ENCODE results near the gene KSR1. TPM values are rescaled to one million over a fixed set of nuclear protein-coding genes. Genes with fewer than 3 reads are reported as not detected.

The KSR1 gene
- total and polyA plus RNA-seq, 9 of the 15 experiments (the other 6 are each of a cell fraction or from before 2014, with no cell fraction given), result 1.4 to 51.7 (median 18.4) TPM

DNA sequence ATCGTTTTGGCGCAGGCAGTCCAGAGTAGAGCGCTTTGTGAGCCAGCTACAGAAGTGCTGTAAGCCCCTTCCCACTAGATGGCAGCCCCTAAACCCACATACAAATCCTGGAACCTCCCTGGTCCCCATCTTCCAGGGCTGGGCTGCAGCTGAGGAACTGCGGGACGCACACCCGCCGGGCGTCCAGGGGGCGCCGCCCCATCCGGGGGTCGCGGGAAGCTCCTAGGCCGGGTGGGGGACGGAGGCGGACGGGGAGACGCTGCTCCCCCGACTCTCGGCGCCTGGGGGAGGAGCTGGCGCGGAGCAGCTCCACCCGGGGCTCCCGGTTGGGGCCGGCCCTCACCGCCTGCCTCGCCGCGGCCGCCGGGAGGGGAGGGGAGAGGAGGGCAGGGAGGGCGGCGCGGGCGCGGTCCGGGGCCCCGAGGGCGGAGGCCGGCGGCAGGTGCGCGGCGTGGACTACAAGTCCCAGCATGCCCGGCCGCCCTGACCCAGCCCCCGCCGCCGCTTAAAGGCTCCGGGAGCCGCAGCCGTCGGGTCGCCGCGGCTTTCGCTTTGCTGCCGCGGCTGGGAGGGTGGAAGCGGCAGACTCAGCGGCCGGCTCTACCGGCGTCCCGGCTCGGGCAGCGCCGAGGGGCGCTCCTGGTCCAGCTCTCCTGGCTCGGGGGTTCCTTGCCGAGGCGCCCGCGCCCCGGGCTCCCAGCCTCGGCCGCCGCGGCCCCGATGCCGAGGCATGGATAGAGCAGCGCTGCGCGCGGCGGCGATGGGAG lies at the start of gene KSR1 (continued):
- TF ChIP-seq, protein P1, sequence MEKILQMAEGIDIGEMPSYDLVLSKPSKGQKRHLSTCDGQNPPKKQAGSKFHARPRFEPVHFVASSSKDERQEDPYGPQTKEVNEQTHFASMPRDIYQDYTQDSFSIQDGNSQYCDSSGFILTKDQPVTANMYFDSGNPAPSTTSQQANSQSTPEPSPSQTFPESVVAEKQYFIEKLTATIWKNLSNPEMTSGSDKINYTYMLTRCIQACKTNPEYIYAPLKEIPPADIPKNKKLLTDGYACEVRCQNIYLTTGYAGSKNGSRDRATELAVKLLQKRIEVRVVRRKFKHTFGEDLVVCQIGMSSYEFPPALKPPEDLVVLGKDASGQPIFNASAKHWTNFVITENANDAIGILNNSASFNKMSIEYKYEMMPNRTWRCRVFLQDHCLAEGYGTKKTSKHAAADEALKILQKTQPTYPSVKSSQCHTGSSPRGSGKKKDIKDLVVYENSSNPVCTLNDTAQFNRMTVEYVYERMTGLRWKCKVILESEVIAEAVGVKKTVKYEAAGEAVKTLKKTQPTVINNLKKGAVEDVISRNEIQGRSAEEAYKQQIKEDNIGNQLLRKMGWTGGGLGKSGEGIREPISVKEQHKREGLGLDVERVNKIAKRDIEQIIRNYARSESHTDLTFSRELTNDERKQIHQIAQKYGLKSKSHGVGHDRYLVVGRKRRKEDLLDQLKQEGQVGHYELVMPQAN (IDR thresholded peaks at IDR 0.05; ENCODE audit: borderline replicate concordance), result no peak
- TF ChIP-seq TBP (optimal IDR thresholded peaks at IDR 0.05; ENCODE audit: low read depth, low read length) (peak; percentile 66), XRCC3 (IDR thresholded peaks at IDR 0.05) (no peak), RBM34 (IDR thresholded peaks at IDR 0.05; ENCODE audit: borderline replicate concordance, insufficient read depth, low read length) (no peak), CEBPB (tag; IDR thresholded peaks at IDR 0.05) (no peak), ZFP30 (CRISPR knock-in tag; IDR thresholded peaks at IDR 0.05; ENCODE audit: borderline replicate concordance) (no peak), HNRNPLL (IDR thresholded peaks at IDR 0.05; ENCODE audit: low read depth, low read length, poor library complexity, severe bottlenecking) (peak; percentile 5), ZNF239 (CRISPR knock-in tag; IDR thresholded peaks at IDR 0.05) (no peak), ZNF134 (CRISPR knock-in tag; conservative IDR thresholded peaks at IDR 0.05) (no peak), CBFA2T2 (conservative IDR thresholded peaks at IDR 0.05) (no peak), ZNF592 (IDR thresholded peaks at IDR 0.05) (peak; percentile 61), BACH1 (tag; IDR thresholded peaks at IDR 0.05) (no peak), ZNF23 (CRISPR knock-in tag; IDR thresholded peaks at IDR 0.05) (no peak), TEAD4 (IDR thresholded peaks at IDR 0.05; ENCODE audit: low read length) (no peak), TEAD4 (CRISPR knock-in tag; IDR thresholded peaks at IDR 0.05; ENCODE audit: borderline replicate concordance) (no peak), TAF15 (IDR thresholded peaks at IDR 0.05; ENCODE audit: low read depth, low read length) (no peak)
- TF ChIP-seq, protein P2, sequence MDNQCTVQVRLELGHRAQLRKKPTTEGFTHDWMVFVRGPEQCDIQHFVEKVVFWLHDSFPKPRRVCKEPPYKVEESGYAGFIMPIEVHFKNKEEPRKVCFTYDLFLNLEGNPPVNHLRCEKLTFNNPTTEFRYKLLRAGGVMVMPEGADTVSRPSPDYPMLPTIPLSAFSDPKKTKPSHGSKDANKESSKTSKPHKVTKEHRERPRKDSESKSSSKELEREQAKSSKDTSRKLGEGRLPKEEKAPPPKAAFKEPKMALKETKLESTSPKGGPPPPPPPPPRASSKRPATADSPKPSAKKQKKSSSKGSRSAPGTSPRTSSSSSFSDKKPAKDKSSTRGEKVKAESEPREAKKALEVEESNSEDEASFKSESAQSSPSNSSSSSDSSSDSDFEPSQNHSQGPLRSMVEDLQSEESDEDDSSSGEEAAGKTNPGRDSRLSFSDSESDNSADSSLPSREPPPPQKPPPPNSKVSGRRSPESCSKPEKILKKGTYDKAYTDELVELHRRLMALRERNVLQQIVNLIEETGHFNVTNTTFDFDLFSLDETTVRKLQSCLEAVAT (IDR thresholded peaks at IDR 0.05), result no peak
- TF ChIP-seq, protein P3, sequence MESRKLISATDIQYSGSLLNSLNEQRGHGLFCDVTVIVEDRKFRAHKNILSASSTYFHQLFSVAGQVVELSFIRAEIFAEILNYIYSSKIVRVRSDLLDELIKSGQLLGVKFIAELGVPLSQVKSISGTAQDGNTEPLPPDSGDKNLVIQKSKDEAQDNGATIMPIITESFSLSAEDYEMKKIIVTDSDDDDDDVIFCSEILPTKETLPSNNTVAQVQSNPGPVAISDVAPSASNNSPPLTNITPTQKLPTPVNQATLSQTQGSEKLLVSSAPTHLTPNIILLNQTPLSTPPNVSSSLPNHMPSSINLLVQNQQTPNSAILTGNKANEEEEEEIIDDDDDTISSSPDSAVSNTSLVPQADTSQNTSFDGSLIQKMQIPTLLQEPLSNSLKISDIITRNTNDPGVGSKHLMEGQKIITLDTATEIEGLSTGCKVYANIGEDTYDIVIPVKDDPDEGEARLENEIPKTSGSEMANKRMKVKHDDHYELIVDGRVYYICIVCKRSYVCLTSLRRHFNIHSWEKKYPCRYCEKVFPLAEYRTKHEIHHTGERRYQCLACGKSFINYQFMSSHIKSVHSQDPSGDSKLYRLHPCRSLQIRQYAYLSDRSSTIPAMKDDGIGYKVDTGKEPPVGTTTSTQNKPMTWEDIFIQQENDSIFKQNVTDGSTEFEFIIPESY (CRISPR knock-in tag; IDR thresholded peaks at IDR 0.05), result no peak
